ENCODE measurements around the gene BTBD9. TPM values are rescaled to one million over a fixed set of nuclear protein-coding genes. Genes with fewer than 3 reads are reported as not detected.

Gene BTBD9
- total and polyA plus RNA-seq, 9 of the 15 experiments (the other 6 are each of a cell fraction or from before 2014, with no cell fraction given) = 0.08 to 1.6 (median 0.58) TPM

DNA sequence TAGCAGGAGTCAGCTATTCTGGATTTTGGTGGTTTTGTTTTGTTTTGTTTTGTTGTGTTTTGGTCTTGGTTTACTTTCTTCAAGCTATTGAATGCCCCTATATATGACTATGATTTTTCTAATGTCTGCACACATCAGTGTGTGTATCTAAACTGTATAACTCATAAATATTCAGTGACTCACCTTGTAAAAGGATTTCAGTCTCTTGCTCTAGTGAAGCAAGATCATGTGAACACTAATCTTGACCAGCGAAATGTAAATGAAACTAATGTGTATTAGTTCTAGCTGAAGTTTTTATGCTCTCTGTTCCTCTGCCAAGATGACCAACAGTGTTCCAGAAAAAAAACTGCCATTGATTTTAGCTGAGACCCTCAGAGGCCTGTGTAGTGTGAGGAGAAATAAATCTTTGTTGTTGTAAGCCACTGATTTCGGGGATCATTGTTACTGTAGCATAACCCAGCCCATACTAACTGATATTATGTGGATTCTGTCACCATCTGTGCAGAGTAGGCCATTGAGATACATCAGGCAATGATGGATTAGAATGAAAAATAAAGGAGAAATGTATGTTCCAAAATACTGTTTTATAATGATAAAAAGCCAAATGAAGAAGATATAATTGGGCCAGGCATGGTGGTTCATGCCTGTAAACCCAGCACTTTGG is 11.5 kb upstream of the BTBD9 start:
- intact Hi-C loops (cut with micrococcal nuclease) = no loop called here
- Histone ChIP-seq H3K9ac (ENCODE audit: insufficient read depth in 1 of 2, low read depth in 2 of 2, low read length in 2 of 2) (no peak overlapping the region), H3K4me3 (no peak overlapping the region), H2AFZ (ENCODE audit: low read depth, low read length) (no peak overlapping the region), H3K4me1 (replicated peaks in 1 of 2; ENCODE audit: control insufficient read depth in 2 of 2, insufficient read depth in 2 of 2, low read length in 2 of 2) (no peaks in the 10 kb centered on the region), H3K27me3 (ENCODE audit: control insufficient read depth in 2 of 2, insufficient read depth in 2 of 2, low read length in 2 of 2) (peaks cover 13 to 19% of the 10 kb centered on the region in 2 experiments), H3K9me3 (replicated peaks; ENCODE audit: control insufficient read depth, insufficient read depth, low read depth, low read length) (no peaks in the 10 kb centered on the region; the same call in 1 of the 2 replicates), H3K27ac (ENCODE audit: extremely low read depth, low read depth, low read length) (no peak overlapping the region), H3K79me2 (ENCODE audit: control insufficient read depth, insufficient read depth, low read length) (no peaks in the 10 kb centered on the region), H3K36me3 (ENCODE audit: control insufficient read depth, insufficient read depth, low read length) (no peaks in the 10 kb centered on the region), H3K4me2 (ENCODE audit: insufficient read depth, low read length) (no peak overlapping the region), H3K9me1 (ENCODE audit: control insufficient read depth, insufficient read depth, low read length) (no peaks in the 10 kb centered on the region), H4K20me1 (replicated peaks; ENCODE audit: control insufficient read depth, insufficient read depth, low read length) (no peaks in the 10 kb centered on the region)
- DNase-seq (ENCODE audit: extremely low read depth in 1 of 4, low spot score in 3 of 4) = no peak
- CTCF ChIA-PET (ENCODE audit: low intra/inter-chr PET ratio) = no interaction called here
- POLR2A ChIA-PET = no interaction called here
- no peak for TF ChIP-seq GTF2F1 (IDR thresholded peaks at IDR 0.05; ENCODE audit: low read depth, low read length)
- no peak for TF ChIP-seq ZNF695 (CRISPR knock-in tag; IDR thresholded peaks at IDR 0.05)
- TF ChIP-seq CBFB (CRISPR knock-in tag; IDR thresholded peaks at IDR 0.05) = no peak
- no peak for TF ChIP-seq TEAD1 (CRISPR knock-in tag; IDR thresholded peaks at IDR 0.05)
- TF ChIP-seq, protein P1, sequence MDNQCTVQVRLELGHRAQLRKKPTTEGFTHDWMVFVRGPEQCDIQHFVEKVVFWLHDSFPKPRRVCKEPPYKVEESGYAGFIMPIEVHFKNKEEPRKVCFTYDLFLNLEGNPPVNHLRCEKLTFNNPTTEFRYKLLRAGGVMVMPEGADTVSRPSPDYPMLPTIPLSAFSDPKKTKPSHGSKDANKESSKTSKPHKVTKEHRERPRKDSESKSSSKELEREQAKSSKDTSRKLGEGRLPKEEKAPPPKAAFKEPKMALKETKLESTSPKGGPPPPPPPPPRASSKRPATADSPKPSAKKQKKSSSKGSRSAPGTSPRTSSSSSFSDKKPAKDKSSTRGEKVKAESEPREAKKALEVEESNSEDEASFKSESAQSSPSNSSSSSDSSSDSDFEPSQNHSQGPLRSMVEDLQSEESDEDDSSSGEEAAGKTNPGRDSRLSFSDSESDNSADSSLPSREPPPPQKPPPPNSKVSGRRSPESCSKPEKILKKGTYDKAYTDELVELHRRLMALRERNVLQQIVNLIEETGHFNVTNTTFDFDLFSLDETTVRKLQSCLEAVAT (IDR thresholded peaks at IDR 0.05) = no peak
- TF ChIP-seq SMARCE1 (IDR thresholded peaks at IDR 0.05) = no peak
- TF ChIP-seq ZNF12 (CRISPR knock-in tag; IDR thresholded peaks at IDR 0.05) = peak; percentile 95
- TF ChIP-seq FOXM1 (IDR thresholded peaks at IDR 0.05; ENCODE audit: low read depth) = no peak
- TF ChIP-seq FOXM1 (CRISPR knock-in tag; IDR thresholded peaks at IDR 0.05; ENCODE audit: low read depth) = no peak
- TF ChIP-seq, protein P2, sequence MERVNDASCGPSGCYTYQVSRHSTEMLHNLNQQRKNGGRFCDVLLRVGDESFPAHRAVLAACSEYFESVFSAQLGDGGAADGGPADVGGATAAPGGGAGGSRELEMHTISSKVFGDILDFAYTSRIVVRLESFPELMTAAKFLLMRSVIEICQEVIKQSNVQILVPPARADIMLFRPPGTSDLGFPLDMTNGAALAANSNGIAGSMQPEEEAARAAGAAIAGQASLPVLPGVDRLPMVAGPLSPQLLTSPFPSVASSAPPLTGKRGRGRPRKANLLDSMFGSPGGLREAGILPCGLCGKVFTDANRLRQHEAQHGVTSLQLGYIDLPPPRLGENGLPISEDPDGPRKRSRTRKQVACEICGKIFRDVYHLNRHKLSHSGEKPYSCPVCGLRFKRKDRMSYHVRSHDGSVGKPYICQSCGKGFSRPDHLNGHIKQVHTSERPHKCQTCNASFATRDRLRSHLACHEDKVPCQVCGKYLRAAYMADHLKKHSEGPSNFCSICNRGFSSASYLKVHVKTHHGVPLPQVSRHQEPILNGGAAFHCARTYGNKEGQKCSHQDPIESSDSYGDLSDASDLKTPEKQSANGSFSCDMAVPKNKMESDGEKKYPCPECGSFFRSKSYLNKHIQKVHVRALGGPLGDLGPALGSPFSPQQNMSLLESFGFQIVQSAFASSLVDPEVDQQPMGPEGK (CRISPR knock-in tag; IDR thresholded peaks at IDR 0.05; ENCODE audit: borderline replicate concordance) = no peak
- 0% methylated on average over 2 of the region's 2 CpGs for WGBS (ENCODE audit: insufficient coverage, low coverage, missing lambda C conversion rate)
- FAIRE-seq = no peak
- in situ Hi-C loops (cut with MboI) = no loop called here
- ATAC-seq = no peak
- no TSS peak for BruUV-seq (replicated peaks)
